ENCODE measurements around the gene RAB26. TPM values are rescaled to one million over a fixed set of nuclear protein-coding genes. Genes with fewer than 3 reads are reported as not detected.
"Not testable (repeated sequence)": the region's sequence is repeated elsewhere in the genome, so short reads cannot be mapped to it uniquely, and the experiment has no call there.

RAB26 gene
- total RNA-seq, 1 donor: not detected

- H3K4me3 ChIP-seq (ENCODE audit: low read length): no peak overlapping the region
- no peaks in the 10 kb centered on the region for H3K9me3 ChIP-seq (ENCODE audit: low read depth, low read length)
- peaks cover 11% of the 10 kb centered on the region for H3K4me1 ChIP-seq (ENCODE audit: insufficient read depth, low read length)
- peaks cover 33% of the 10 kb centered on the region for H3K27me3 ChIP-seq (ENCODE audit: insufficient read depth, low read length)
Measured at GRCh38 chr16:2196981-2197511, 48.6 kb downstream of the RAB26 start.

GRCh38 chr16:2197765-2198164 lies 49.3 kb downstream of the RAB26 start:
- H3K27me3 ChIP-seq (ENCODE audit: insufficient read depth, low read length): peaks cover 33% of the 10 kb centered on the region
- H3K9me3 ChIP-seq (ENCODE audit: low read depth, low read length): no peaks in the 10 kb centered on the region
- H3K4me3 ChIP-seq (ENCODE audit: low read length): no peak overlapping the region

GRCh38 chr16:2198283-2198682 lies 49.9 kb downstream of the RAB26 start:
- Histone ChIP-seq H3K9me3 (ENCODE audit: low read depth, low read length) (no peaks in the 10 kb centered on the region), H3K4me3 (ENCODE audit: low read length) (no peak overlapping the region), H3K27me3 (ENCODE audit: insufficient read depth, low read length) (peaks cover 33% of the 10 kb centered on the region), H3K4me1 (ENCODE audit: insufficient read depth, low read length) (peaks cover 11% of the 10 kb centered on the region)

More at GRCh38 chr16:2197765-2198164, 49.3 kb downstream of the RAB26 start:
- H3K4me1 ChIP-seq (ENCODE audit: insufficient read depth, low read length): peaks cover 11% of the 10 kb centered on the region

GRCh38 chr16:2199095-2199494 lies 50.7 kb downstream of the RAB26 start:
- no peak overlapping the region for H3K4me3 ChIP-seq (ENCODE audit: low read length)
- no peaks in the 10 kb centered on the region for H3K9me3 ChIP-seq (ENCODE audit: low read depth, low read length)
- peaks cover 33% of the 10 kb centered on the region for H3K27me3 ChIP-seq (ENCODE audit: insufficient read depth, low read length)
- H3K4me1 ChIP-seq (ENCODE audit: insufficient read depth, low read length): peaks cover 11% of the 10 kb centered on the region

GRCh38 chr16:2199621-2200139 lies 51.3 kb downstream of the RAB26 start:
- H3K27me3 ChIP-seq (ENCODE audit: insufficient read depth, low read length): peaks cover 32% of the 10 kb centered on the region
- no peak overlapping the region for H3K4me3 ChIP-seq (ENCODE audit: low read length)
- no peaks in the 10 kb centered on the region for H3K9me3 ChIP-seq (ENCODE audit: low read depth, low read length)
- peaks cover 16% of the 10 kb centered on the region for H3K4me1 ChIP-seq (ENCODE audit: insufficient read depth, low read length)

- H3K4me3 ChIP-seq (ENCODE audit: low read length): no peak overlapping the region
- H3K9me3 ChIP-seq (ENCODE audit: low read depth, low read length): no peaks in the 10 kb centered on the region
- peaks cover 15% of the 10 kb centered on the region for H3K4me1 ChIP-seq (ENCODE audit: insufficient read depth, low read length)
- H3K27me3 ChIP-seq (ENCODE audit: insufficient read depth, low read length): peaks cover 25% of the 10 kb centered on the region
Measured at GRCh38 chr16:2200313-2200712, 51.9 kb downstream of the RAB26 start.

GRCh38 chr16:2203119-2203688 lies 54.8 kb downstream of the RAB26 start:
- peaks cover 22% of the 10 kb centered on the region for H3K4me1 ChIP-seq (ENCODE audit: insufficient read depth, low read length)
- not testable (repeated sequence) for H3K27me3 ChIP-seq (ENCODE audit: insufficient read depth, low read length); H3K4me3 ChIP-seq (ENCODE audit: low read length); H3K9me3 ChIP-seq (ENCODE audit: low read depth, low read length)

Other genes with a start within 250 kb of the RAB26 start
- not detected for gene HS3ST6, start 230.2 kb upstream of the RAB26 start, total RNA-seq
- 5.8 TPM for gene MSRB1, start 205.4 kb upstream of the RAB26 start, total RNA-seq
- gene RPL3L, start 193.9 kb upstream of the RAB26 start, total RNA-seq: not detected
- gene NDUFB10, start 189.1 kb upstream of the RAB26 start, total RNA-seq: 57.1 TPM
- 2,256 TPM for gene RPS2, start 183.8 kb upstream of the RAB26 start, total RNA-seq
- gene RNF151, start 181.8 kb upstream of the RAB26 start, total RNA-seq: not detected
- 6.4 TPM for gene TBL3, start 176.6 kb upstream of the RAB26 start, total RNA-seq
- gene NOXO1, start 167.2 kb upstream of the RAB26 start, total RNA-seq: not detected
- gene GFER, start 164.4 kb upstream of the RAB26 start, total RNA-seq: 9.0 TPM
- 2.9 TPM for gene SYNGR3, start 158.7 kb upstream of the RAB26 start, total RNA-seq
- 18.6 TPM for gene ZNF598, start 138.8 kb upstream of the RAB26 start, total RNA-seq
- not detected for gene NPW, start 128.8 kb upstream of the RAB26 start, total RNA-seq
- gene NHERF2, start 121.7 kb upstream of the RAB26 start, total RNA-seq: 0.84 TPM
- gene NTHL1, start 100.8 kb upstream of the RAB26 start, total RNA-seq: 3.1 TPM
- 28.3 TPM for gene TSC2, start 100.6 kb upstream of the RAB26 start, total RNA-seq
- 49.6 TPM for gene PKD1, start 12.7 kb upstream of the RAB26 start, total RNA-seq
- gene TRAF7, start 7.2 kb downstream of the RAB26 start, total RNA-seq: 17.9 TPM
- not detected for gene CASKIN1, start 48.0 kb downstream of the RAB26 start, total RNA-seq
- 11.0 TPM for gene MLST8, start 56.8 kb downstream of the RAB26 start, total RNA-seq
- gene BRICD5, start 62.2 kb downstream of the RAB26 start, total RNA-seq: 0.84 TPM
- 9.8 TPM for gene PGP, start 66.2 kb downstream of the RAB26 start, total RNA-seq
- gene E4F1, start 75.0 kb downstream of the RAB26 start, total RNA-seq: 14.0 TPM
- gene DNASE1L2, start 87.8 kb downstream of the RAB26 start, total RNA-seq: 0.21 TPM
- gene ECI1, start 103.0 kb downstream of the RAB26 start, total RNA-seq: 10.5 TPM
- 156 TPM for gene RNPS1, start 119.5 kb downstream of the RAB26 start, total RNA-seq
- gene ABCA3, start 192.1 kb downstream of the RAB26 start, total RNA-seq: 1.9 TPM